Right lobe of liver (tissue), 4 donors: Measurements from ENCODE around the gene STARD8.

Experiments
- POLR2A ChIP-seq: fragments of 450-650 bp; IDR thresholded peaks from one replicate; pipeline ENCODE4 v1.6.1; 2017; ENCODE audit warnings: antibody characterized with exemption, mild to moderate bottlenecking
- TF ChIP-seq, protein P1 (sequence below), 4 donors: fragments of 200-600 bp in 3 of 4; fragments of 450-650 bp in 1 of 4; IDR thresholded peaks; one replicate each; pipeline versions ENCODE4 v1.5.1 to v1.8.0; 2016 to 2022; ENCODE audit warnings: antibody characterized with exemption in 4 of 4, mild to moderate bottlenecking in 2 of 4
- donor health status: DM: no; HTN: no; CAD: no.
- donor health status: DM: no; HTN: no; CAD: no.
- donor health status: DM: no; HTN: yes; CAD: no.

DNA sequence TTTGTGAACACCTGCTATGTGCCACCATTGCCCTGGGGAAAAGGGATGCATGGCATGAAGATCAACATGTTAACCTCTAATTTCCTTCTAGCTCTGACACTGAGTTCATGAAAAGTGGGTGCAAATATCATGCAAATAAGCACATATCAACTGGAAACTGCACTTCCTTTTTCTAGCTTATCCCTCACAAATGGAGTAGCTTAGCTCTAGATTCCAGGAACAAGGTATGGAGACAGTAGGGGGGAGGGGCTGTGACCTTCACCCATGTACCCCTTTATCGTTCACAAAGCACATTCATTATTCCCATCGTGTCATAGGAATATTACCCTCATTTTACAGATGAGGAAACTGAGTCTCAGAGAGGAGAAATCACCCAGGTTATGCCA lies 37.4 kb downstream of the STARD8 start:
- TF ChIP-seq, protein P1, sequence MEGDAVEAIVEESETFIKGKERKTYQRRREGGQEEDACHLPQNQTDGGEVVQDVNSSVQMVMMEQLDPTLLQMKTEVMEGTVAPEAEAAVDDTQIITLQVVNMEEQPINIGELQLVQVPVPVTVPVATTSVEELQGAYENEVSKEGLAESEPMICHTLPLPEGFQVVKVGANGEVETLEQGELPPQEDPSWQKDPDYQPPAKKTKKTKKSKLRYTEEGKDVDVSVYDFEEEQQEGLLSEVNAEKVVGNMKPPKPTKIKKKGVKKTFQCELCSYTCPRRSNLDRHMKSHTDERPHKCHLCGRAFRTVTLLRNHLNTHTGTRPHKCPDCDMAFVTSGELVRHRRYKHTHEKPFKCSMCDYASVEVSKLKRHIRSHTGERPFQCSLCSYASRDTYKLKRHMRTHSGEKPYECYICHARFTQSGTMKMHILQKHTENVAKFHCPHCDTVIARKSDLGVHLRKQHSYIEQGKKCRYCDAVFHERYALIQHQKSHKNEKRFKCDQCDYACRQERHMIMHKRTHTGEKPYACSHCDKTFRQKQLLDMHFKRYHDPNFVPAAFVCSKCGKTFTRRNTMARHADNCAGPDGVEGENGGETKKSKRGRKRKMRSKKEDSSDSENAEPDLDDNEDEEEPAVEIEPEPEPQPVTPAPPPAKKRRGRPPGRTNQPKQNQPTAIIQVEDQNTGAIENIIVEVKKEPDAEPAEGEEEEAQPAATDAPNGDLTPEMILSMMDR (IDR thresholded peaks at IDR 0.05), result no peak
- no peak for TF ChIP-seq POLR2A
